Caco-2 (cell line): ENCODE data around the gene AAK1. TPM values are rescaled to one million over a fixed set of nuclear protein-coding genes. Genes with fewer than 3 reads are reported as not detected.

Source experiments
- BruUV-seq: library from RNA; stranded (reverse); fragments of 400-500 nt; replicated peaks from 2 replicates; lab custom pipeline; 2021; lab: Mats Ljungman, UMichigan
- CTCF ChIA-PET: fragments of 300-600 bp; sonication (Branson Sonifier 250); formaldehyde crosslinking; loops from one replicate; lab custom pipeline; 2022; ENCODE audit warnings: antibody characterized with exemption; lab: Charles Lee
- POLR2A ChIA-PET: fragments of 300-600 bp; sonication (Branson Sonifier 250); formaldehyde crosslinking; loops from one replicate; lab custom pipeline; 2022; ENCODE audit warnings: antibody characterized with exemption; lab: Charles Lee
- DNase-seq, 2 experiments: peaks; one replicate each; pipeline versions ENCODE4 v3.0.0 to v3.0.0-alpha.2; 2020 to 2022
- H3K27me3 ChIP-seq: replicated peaks from 2 replicates; pipeline ENCODE4 v1.6.0; 2011; ENCODE audit warnings: low read length; ENCODE audit not compliant: control insufficient read depth, insufficient read depth
- H3K36me3 ChIP-seq: 2 replicates; pipeline ENCODE4 v1.5.1; 2011; ENCODE audit warnings: low read length; ENCODE audit not compliant: control insufficient read depth, insufficient read depth
- H3K4me1 ChIP-seq: fragments of 250-450 bp; sonication (Bioruptor Pico); 2 replicates; pipeline ENCODE4 v1.5.1; 2020; ENCODE audit warnings: mild to moderate bottlenecking
- H3K4me3 ChIP-seq: 2 replicates; pipeline ENCODE4 v1.5.1; 2011; ENCODE audit warnings: low read depth, mild to moderate bottlenecking, control low read depth, low read length
- H3K9me3 ChIP-seq: fragments of 250-450 bp; sonication (Bioruptor Pico); 2 replicates; pipeline ENCODE4 v1.5.1; 2020; ENCODE audit warnings: mild to moderate bottlenecking, moderate library complexity
- H3K27ac Mint-ChIP-seq: one replicate; pipeline ENCODE4 v1.8.0; 2022; ENCODE audit warnings: mixed read lengths; ENCODE audit not compliant: unreplicated experiment
- H3K27me3 Mint-ChIP-seq: one replicate; pipeline ENCODE4 v1.8.0; 2022; ENCODE audit warnings: mixed read lengths; ENCODE audit not compliant: insufficient read depth, unreplicated experiment
- H3K36me3 Mint-ChIP-seq: one replicate; pipeline ENCODE4 v1.8.0; 2022; ENCODE audit warnings: mild to moderate bottlenecking, mixed read lengths; ENCODE audit not compliant: insufficient read depth, unreplicated experiment
- H3K4me1 Mint-ChIP-seq: one replicate; pipeline ENCODE4 v1.8.0; 2022; ENCODE audit warnings: low read depth, mixed read lengths; ENCODE audit not compliant: unreplicated experiment
- H3K4me3 Mint-ChIP-seq: one replicate; pipeline ENCODE4 v1.8.0; 2022; ENCODE audit warnings: mild to moderate bottlenecking, moderate library complexity, mixed read lengths; ENCODE audit not compliant: unreplicated experiment
- H3K9me3 Mint-ChIP-seq: one replicate; pipeline ENCODE4 v1.8.0; 2022; ENCODE audit warnings: mixed read lengths; ENCODE audit not compliant: unreplicated experiment
- CTCF ChIP-seq, 2 experiments: fragments of 200-600 bp in 1 of 2; IDR thresholded peaks; 1 replicate in 1 of 2; 2 replicates in 1 of 2; pipeline versions ENCODE4 v1.5.1 to v1.8.0; 2011 to 2022; ENCODE audit warnings: antibody characterized with exemption in 1 of 2, control low read depth in 1 of 2, inconsistent platforms in 1 of 2, low read depth in 1 of 2, low read length in 1 of 2, mild to moderate bottlenecking in 1 of 2, moderate library complexity in 1 of 2; ENCODE audit not compliant: insufficient read depth in 1 of 2, severe bottlenecking in 1 of 2, unreplicated experiment in 1 of 2
- intact Hi-C: fragments of 100-400 bp; cut with micrococcal nuclease; formaldehyde crosslinking; loops from one replicate; pipeline ENCODE4 v1.10.0; 2022; ENCODE audit not compliant: unreplicated experiment
- total RNA-seq: library from RNA; stranded (reverse); gene quantifications from 2 replicates; pipeline ENCODE4 v1.2.3, GENCODE V29; 2022

Gene AAK1
- total RNA-seq, 1 experiment from 2014 or later: 39.7 TPM

GRCh38 chr2:69514819-69515218 lies 128.7 kb downstream of the AAK1 start:
- no peak overlapping the region for H3K4me3 ChIP-seq
- no peaks in the 10 kb centered on the region for H3K4me1 ChIP-seq
- BruUV-seq: no TSS peak
- no peaks in the 10 kb centered on the region for H3K9me3 ChIP-seq
- POLR2A ChIA-PET: no interaction called here
- no peaks in the 10 kb centered on the region for H3K4me1 Mint-ChIP-seq
- H3K9me3 Mint-ChIP-seq: no peaks in the 10 kb centered on the region
- H3K36me3 Mint-ChIP-seq: peaks cover 71% of the 10 kb centered on the region
- TF ChIP-seq CTCF (IDR thresholded peaks at IDR 0.05; ENCODE audit: insufficient read depth in 1 of 2, low read depth in 1 of 2, low read length in 1 of 2, severe bottlenecking in 1 of 2, unreplicated experiment in 1 of 2): no peak
- H3K27me3 Mint-ChIP-seq: no peaks in the 10 kb centered on the region
- H3K4me3 Mint-ChIP-seq: no peak overlapping the region
- intact Hi-C loops: no loop called here
- H3K36me3 ChIP-seq: no peaks in the 10 kb centered on the region; the same call in 1 of the 2 replicates
- CTCF ChIA-PET: no interaction called here
- H3K27me3 ChIP-seq: no peaks in the 10 kb centered on the region
- no peak for DNase-seq
- no peak overlapping the region for H3K27ac Mint-ChIP-seq

- DNase-seq: no peak
- CTCF ChIA-PET: no interaction called here
- Histone ChIP-seq H3K4me3 (no peak overlapping the region), H3K36me3 (no peaks in the 10 kb centered on the region; the same call in 1 of the 2 replicates), H3K4me1 (no peaks in the 10 kb centered on the region), H3K27me3 (no peaks in the 10 kb centered on the region), H3K9me3 (no peaks in the 10 kb centered on the region)
- Mint-ChIP-seq H3K27ac (no peak overlapping the region), H3K36me3 (peaks cover 67% of the 10 kb centered on the region), H3K27me3 (no peaks in the 10 kb centered on the region), H3K9me3 (no peaks in the 10 kb centered on the region), H3K4me3 (no peak overlapping the region), H3K4me1 (no peaks in the 10 kb centered on the region)
- POLR2A ChIA-PET: no interaction called here
- BruUV-seq: no TSS peak
- no peak for TF ChIP-seq CTCF (IDR thresholded peaks at IDR 0.05; ENCODE audit: insufficient read depth in 1 of 2, low read depth in 1 of 2, low read length in 1 of 2, severe bottlenecking in 1 of 2, unreplicated experiment in 1 of 2)
- intact Hi-C loops: no loop called here
These were observed 129.1 kb downstream of the AAK1 start for GRCh38 chr2:69514406-69514805.

GRCh38 chr2:69512446-69512845 lies 131.1 kb downstream of the AAK1 start:
- BruUV-seq: no TSS peak
- no peak for DNase-seq
- Mint-ChIP-seq H3K27ac (no peak overlapping the region), H3K36me3 (peaks cover 72% of the 10 kb centered on the region), H3K4me3 (no peak overlapping the region), H3K27me3 (no peaks in the 10 kb centered on the region), H3K9me3 (no peaks in the 10 kb centered on the region), H3K4me1 (peaks cover 12% of the 10 kb centered on the region)
- CTCF ChIA-PET: no interaction called here
- no peak for TF ChIP-seq CTCF (IDR thresholded peaks at IDR 0.05; ENCODE audit: insufficient read depth in 1 of 2, low read depth in 1 of 2, low read length in 1 of 2, severe bottlenecking in 1 of 2, unreplicated experiment in 1 of 2)
- Histone ChIP-seq H3K4me1 (no peaks in the 10 kb centered on the region), H3K36me3 (no peaks in the 10 kb centered on the region; the same call in 1 of the 2 replicates), H3K4me3 (no peak overlapping the region), H3K9me3 (no peaks in the 10 kb centered on the region), H3K27me3 (no peaks in the 10 kb centered on the region)
- POLR2A ChIA-PET: no interaction called here
- intact Hi-C loops: no loop called here
